DMS 273 (cell line): Measurements from ENCODE around the gene VSTM2B.

Experiments used
- DNase-seq: peaks from one replicate; lab custom pipeline; 2025; ENCODE audit not compliant: unreplicated experiment; lab: John Stamatoyannopoulos, UW

Gene VSTM2B

DNA sequence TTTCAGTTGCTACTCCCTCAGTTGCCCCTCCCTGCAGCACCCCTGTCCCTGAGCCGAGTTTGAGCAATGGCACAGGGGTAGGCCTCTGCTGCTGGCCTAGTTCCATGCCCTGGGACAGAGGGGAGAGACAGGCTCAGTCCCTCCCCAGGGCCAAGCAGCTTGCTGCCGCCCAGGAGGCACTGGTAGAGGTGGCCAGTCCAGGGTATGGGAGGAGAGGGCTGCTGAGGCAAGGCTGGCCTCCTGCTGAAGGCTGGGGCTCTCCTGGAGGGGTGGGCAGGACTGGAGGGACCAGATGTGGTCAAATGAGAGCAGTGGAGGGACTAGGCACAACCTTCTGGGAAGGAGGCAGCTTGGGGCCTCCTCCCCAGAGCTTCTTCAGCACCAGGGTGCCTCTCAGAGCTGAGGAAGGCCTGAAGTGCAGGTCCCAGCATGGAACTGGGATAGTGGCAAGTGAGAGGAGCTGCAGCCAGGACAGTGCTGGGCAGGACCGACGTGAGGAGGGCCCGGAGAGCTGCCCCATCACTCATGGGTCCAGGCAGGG is 29.8 kb upstream of the VSTM2B start:
- DNase-seq: no peak

DNA sequence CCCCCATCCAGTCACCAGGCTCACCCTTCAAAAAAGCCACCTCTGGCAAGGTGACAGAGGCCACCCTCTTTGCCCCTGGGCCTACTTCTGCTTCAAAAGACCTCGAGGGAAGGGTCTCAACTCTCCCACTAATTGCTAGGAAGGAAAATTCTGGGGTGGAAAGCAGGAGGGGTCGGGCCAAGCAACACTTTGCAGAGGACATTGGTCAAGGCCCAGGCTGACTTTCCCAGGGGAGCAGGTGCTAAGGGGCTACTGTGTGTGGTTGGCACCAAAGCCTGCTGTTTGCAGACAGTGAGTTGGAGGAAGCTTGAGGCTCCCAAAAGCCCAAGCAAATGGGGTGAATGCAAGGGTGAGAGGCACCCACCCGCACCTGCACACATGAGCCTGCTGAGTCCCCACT is 28.6 kb upstream of the VSTM2B start:
- no peak for DNase-seq

DNA sequence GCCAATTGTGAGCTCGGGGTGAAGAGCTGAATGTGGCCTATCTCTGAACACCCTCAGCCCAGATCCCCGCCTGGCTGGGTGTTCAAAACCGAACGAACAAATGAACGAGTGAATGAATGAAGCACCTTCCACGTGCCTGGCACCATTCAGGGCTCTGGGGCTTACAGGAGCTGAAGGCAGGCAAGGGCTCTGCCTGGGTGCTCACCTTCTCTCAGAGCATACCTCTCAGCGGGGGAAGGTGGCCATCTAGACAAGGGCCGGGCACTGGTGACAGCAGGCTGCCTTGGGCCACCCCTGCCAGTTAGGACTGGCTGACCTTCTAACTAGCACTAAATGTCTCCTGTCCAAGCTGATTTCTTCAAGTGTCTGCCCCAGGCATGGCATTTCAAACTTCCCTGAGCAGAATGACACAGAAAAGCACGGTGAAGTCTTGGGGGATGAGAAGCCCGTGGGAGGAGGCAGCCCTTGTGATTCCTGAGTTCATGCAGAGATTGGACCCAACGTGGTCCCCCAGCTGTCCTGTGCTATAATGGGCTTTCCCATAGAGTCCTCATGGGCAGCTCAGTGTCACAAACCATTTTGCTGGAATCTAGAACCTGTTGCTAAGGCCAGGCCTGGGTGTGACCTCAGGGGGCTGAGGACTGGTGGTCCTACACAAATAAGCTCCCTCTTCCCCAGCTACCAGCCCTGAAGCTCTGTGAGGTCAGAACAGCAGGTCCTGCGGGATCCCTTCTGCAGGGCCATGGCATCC is 27.9 kb upstream of the VSTM2B start:
- no peak for DNase-seq

DNA sequence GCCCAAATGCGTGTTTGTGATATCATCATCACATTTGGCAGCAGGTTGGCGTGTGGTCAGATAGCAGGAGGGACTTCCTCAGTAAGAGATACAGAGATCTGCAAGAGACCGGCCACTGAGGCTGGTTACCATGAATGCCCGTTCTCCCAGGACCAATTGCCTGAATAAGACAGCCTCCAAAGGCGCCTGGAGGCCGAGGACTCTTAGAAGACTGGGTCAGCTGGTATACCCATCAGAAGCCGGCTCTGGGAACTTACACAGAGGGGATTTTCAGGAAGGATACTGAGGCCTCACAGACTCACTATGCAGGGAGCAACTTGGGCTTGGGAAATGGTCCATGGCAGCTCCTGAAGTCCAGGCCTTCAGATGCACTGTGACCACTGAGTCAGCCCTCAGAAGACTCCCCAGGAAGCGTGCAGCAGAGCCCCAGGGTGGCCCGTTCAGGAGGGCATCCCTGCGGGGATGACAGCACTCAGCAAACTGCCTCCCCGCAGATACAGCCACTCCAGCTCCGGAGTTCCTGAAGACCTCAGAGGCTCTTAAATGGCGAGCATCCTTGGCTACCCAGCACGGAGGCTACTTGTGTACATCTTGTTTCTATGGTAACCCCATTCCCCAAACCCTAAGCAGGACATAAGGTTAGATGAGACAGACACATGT is 26.4 kb upstream of the VSTM2B start:
- DNase-seq: no peak

DNA sequence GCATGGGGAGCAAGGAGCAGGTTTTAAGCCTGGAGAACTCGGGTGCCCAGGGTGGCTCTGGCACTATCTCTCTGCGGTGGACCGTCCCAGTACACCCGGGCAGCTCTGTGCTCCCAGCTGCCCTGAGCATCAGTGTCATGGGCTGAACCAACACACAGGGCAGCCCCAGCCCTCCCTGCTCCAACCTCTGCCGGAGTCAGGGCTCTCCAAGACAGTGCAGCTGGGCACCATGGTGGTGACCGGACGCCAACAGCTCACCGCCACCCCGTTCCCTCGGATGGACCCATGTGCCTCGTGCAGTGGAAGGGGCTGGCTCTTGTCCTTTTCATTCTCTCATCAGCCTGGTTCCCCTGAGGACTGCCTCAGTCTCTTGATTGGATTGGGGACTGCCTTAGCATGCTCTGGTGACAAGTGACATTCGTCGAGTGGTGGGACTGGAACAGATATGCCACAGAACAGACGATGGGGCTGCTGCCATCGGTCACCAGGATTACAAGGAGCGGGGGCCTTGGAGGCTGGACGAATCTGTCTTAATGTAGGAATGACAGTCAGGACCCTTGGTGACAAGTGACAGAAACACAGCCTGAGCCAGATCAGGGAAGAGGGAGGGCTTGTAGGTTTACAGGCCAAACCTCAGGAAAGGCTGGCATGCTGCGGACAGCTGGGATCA is 25.7 kb upstream of the VSTM2B start:
- DNase-seq: no peak

DNA sequence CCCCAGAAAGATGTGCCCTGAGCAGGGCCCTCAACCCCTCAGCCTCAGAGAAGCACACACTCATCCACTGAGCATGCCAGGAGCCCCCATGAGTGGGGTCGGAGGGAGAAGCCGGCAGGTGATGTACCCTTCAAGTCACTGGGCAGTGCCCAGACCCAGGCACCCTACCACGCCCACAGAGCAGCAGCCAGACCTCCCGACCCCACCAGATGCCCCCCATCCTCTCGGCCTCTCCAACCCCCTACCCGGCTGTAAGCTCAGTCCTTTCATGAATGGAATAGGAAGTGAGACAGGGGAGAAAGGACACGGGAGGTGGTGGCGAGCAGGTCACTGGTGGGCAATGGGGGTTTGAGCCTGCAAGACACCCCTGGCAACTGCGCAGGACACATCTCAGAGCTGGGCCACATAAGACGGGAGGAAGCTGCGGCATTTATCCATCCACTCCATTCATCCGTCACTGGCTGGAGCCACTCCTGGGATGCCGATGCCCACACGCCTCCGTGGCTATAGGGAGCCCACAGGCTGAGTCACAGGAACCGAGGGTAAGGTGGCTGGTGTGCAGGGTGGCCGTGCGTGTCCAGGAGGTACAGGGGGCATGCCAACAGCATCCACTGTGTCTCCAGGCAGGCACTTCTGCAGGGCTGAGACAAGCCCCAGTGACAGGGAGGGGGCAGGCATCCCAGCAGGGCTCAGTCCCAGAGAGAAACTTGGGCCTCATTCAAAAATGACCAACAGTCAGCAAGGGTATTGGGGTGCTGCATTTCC is 23.8 kb upstream of the VSTM2B start:
- no peak for DNase-seq

DNA sequence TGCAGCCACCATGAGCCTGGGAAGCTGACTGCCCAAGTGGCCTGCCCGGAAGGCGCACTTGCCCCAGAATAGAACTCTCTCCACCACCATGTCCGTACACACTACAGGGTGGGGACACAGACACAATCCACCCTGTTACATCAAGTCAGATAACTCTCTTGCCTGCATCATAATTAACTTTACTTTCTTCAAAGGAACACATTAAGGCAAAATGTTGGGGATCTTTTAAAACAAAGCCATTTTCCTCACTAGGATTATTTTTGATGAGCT is 23.3 kb upstream of the VSTM2B start:
- DNase-seq: no peak

DNA sequence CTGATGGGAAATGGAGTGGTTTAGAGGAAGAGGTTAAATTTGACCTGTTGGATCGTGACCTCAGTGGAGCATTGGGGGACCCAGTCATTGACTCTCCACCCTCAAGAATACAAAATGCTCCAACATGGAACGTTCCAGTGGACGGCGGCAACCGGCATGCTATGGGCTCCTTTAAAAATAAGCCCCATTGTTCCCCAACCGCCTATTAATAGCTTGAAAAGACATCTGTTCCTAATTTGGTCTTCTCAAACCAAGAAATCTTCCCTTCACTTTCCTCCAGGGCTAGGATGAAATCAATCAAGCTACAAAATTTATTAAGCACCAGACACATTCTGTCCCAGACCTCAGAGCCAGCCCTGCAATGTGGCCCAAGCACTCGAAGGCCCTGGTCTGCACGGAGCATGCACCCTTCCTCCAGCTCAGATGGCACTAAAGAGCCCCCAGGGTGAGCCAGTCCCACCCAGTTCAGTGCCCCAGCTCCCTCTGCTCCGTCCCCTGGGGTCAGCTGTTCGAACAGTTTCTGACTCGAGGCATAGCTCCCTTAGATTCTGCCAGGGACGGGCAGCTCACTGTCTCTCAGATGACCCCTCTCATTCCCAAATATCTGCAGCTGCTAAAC is 22.5 kb upstream of the VSTM2B start:
- no peak for DNase-seq

DNA sequence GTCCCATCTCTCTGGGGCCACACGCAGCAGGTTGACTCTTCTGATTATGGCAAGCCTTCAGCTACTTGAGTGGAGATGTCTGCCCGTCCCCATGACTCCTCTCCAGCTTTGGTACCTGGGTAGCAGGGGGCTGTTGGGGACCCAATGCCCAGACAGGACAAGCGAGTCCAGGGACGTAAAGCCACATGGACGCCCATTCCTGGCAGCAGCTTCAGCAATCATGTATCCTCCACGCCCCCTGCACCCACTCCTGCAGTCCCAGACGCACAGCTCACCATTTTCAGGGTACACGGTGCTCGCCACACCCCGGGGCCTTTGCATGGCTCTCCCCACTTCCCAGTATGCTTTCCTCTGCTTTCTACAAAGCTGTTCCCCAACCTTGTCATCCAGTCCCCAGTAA is 22.0 kb upstream of the VSTM2B start:
- no peak for DNase-seq

DNA sequence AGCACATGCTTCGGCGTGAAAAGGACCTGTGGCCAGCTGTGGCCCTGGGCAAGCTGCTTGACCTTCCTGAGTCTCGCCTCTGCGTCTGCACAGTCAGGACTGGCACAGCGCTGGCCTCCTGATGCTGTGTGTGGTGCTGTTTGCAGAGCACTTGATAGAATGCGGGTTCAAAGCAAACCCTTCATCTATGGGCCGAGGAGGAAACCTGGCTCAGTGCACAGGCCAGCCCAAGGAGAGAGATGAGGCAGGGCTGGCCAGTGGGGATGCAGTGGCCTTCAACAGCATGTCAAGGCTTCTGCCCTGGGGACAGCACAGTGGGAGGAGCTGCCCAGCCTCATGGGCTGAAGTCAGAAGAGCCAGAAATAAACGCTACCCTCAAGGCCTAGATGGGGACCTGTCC is 21.3 kb upstream of the VSTM2B start:
- no peak for DNase-seq

DNA sequence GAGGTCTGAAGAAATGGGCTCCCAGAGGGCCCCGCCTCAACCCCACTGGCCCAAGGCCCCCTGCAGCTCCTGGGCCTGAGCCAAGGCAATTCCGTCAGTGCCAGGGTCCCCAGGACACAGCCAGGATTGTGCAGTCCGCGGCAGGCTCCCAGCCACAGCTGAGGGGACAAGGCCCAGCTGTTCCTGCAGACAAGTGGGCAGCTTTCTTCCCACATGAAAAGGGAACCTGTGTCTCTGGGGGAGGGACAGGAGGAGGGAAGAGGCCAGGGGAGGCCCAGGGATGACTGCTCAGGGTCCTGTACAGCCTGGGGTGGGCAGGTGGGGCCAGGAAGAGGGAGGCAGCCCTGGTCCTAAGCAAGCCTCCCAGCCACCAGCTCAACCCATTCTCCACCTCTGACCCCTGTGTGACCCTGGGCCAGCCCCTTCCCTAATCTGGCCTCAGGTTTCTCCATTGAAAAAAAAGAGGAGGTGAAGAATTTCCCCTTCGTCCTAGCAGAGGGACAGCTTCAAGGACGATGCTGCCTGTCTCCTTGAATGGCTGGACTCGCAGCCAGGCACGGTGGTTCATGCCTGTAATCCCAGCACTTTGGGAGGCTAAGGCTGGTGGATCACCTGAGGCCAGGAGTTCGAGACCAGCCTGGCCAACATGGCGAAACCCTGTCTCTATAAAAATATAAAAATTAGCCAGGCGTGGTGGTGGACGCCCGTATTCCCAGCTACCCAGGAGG is 20.5 kb upstream of the VSTM2B start:
- DNase-seq: no peak

DNA sequence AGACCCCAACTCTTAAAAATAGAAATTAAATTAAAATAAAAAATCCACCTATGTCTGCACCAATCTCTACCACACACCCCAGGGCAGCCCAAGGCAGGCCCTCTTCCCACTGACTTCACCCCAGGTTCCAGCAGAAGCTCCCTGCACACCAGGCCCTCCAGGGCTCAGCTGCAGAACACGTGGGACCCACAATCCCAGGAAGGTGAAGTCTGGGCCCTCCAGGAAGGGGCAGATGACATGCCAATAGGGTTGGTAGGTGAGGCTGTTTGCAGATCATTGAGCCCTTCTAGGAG is 19.2 kb upstream of the VSTM2B start:
- DNase-seq: no peak

DNA sequence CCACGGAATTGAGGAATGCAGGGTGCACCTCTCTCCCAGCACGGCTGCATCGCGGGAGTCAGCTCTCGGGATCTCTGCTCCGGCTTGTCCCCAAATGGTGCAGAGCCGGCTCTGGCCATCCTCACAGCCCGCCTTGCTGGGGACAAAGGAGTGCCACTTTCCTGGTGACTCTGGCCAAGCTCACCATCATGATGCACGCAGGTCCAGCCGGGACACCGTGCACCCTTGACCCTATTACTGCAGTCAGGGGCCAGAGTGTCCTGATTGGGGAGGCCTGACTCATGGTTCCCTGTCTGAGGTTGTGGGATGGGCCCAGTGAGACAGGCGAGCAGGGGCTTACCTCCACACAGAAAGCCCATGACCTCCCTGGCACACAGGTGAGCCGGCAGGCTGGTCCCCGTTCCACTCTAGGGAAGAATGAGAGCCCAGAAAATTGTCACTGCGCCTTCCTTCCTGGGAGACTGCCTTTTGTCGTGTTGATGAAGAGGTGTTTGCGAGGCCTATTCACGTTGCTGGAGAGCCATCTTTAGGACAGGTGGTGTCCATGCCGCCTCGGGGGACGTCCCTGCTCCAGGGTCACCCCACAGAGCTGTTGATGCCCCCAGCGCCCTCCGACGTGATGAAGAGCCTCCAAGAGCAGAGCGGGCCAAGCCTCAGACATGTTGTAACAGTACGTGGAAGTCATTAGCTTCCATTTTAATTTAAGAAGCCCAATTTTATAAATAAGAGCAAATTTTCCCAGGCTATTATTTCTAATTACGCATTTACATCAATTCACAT is 18.5 kb upstream of the VSTM2B start:
- no peak for DNase-seq

DNA sequence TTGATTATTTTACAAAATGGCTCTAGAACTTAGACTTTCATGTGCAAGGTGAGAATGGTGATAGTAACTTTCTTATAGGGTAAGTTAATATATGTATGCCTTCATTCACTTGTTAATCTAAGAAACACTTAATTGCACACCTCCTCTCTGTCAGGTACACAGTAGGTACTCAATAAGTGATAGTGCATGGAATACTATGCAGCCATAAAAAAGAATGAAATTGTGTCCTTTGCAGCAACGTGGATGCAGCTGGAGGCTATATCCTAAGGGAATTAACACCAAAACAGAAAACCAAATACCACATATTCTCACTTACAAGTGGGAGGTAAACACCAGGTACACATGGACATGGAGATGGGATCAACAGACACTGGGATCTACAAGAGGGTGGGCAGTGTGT is 17.6 kb upstream of the VSTM2B start:
- DNase-seq: no peak

DNA sequence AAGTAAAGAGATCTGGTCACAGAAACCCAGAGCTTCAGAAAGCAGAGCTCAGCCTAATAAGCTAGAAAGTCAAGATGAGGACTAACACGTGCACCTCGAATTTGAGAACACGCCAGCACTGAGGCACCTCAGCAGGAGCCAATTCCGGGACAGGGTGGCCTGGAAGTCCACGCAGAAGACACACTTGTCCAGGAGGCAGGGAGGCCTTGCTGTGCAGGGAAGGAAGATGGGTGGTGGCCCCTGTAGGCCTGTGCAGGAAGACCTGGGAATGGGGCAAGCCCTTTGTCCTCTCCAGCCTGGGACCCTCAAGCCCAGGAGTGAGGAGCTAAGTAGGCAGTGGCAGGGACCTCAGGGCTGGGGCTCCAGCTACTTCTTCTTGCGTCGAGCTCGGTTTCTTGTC is 16.3 kb upstream of the VSTM2B start:
- DNase-seq: no peak

DNA sequence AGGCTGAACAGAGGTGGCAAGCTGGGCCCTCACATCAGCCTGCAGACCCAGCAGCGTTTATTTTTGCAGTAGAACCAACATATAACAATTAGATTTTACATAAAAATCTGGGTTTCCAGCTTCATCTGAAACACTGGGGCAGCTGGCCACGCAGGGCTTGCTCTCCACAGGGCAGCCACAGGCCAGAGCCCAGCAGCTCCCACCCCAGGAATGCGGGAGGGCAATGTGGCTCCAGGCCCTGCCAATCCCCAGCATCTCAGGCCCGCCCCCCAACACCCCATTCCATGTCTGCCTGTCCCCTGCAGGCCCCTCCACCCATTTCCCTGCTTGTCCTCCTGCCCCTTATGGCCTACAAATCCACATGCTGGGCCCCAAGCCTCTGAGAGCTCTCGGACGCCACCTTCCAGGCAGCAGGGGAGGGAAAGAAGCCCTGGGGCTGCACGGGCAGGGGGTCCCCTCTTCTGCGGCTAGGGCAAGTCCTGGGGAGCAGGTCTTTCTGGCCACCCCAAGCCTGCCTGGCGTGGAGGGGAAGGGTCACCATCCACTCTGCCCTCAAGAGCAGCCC is 15.0 kb upstream of the VSTM2B start:
- no peak for DNase-seq

DNA sequence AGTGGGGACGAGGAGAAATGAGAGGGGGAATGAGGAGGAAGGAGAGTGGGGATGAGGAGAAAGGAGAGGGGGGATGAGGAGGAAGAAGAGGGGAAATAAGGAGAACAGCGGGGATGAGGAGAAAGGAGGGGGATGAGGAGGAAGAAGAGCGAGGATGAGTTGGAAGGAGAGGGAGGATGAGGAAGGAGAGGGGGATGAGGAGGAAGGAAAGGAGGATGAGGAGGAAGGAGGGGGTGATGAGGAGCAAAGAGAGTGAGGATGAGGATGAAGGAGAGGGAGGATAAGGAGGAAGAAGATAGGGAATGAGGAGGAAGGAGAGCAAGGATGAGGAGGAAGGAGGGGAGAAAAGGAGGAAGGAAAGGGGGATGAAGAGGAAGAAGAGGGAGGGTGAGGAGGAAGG is 14.0 kb upstream of the VSTM2B start:
- DNase-seq: no peak

DNA sequence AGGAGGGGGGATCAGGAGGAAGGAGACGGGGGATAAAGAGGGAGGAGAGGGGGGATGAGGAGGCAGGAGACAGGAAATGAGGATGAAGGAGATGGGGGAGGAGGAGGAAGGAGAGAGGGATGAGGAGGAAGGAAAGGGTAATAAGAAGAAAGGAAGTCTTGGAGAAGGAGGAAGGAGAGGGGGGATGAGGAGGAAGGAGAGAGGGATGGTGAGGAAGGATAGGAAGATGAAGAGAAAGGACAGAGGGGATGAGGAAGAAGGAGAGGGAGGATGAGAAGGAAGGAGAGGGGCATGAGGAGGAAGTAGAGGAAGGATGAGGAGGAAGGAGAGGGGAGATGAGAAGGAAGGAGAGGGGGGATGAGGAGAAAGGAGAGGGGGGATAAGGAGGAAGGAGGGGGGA is 13.0 kb upstream of the VSTM2B start:
- DNase-seq: no peak

DNA sequence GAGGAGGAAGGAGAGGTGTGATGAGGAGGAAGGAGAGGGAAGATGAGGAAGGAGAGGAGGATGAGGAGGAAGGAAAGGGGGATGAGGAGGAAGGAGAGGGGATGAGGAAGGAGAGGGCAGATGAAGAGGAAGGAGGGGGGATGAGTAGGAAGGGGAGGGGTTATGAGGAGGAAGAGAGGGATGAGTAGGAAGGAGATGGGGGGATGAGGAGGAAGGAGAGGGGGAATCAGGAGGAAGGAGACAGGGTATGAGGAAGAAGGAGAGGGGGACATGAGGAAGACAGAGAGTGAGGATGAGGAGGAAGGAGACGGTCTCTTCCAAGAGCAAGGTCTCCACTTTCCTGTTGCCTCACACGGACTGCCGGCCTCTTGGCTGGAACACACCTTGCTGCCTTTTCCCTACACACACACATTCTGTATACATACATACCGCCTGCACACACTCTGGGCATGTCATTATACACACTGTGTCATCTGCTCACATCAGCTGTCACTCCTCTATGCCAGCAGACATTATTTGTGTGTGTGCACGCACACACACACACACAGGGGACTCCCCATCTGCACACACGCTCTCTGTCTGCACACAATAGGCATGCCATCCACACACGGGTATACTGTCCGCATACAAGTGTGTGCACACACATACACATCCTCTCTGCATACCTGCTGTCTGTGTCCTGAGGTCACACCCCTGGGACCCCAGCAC is 11.1 kb upstream of the VSTM2B start:
- DNase-seq: peak; percentile 46
